ENCODE measurements around the gene ESRRA.

DNA sequence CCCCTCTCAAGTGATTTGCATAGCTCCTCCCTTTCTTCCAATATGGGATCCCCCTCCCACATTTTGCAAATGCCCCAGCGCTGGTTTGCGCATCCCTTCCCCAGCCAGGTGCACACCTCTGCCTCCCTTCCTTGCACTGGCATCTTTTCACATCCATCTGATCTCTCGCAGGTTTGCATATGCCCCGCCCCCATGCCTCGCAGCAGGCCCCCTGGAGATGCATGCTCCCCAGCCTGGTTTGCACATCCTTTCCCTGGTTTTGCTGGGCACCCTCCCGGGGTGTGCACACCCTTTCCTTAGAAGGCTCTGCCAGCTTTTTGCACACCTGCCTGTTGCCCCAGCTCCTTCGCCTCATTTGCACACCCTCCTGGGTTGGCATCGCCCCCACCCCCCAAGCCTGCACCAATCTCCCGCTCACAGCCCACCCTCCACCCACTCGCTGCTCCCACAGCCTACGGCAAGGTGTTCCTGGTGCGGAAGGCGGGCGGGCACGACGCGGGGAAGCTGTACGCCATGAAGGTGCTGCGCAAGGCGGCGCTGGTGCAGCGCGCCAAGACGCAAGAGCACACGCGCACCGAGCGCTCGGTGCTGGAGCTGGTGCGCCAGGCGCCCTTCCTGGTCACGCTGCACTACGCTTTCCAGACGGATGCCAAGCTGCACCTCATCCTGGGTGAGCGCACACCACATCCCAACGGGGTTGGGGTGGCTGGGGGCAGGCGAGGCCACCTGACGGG is 54.6 kb downstream of the ESRRA start:
- TF ChIP-seq EZH2 (IDR thresholded peaks at IDR 0.05; ENCODE audit: low read length, unreplicated experiment) (no peak), EZH2phosphoT487 (IDR thresholded peaks at IDR 0.05; ENCODE audit: borderline replicate concordance, low read length) (no peak)
